Measurements from ENCODE around the gene BRSK2.

Gene BRSK2

GRCh38 chr11:1438967-1439330, 49.2 kb downstream of the BRSK2 start:
- DNase-seq = no peak

GRCh38 chr11:1439341-1439740, 49.6 kb downstream of the BRSK2 start:
- no peak for DNase-seq

DNA sequence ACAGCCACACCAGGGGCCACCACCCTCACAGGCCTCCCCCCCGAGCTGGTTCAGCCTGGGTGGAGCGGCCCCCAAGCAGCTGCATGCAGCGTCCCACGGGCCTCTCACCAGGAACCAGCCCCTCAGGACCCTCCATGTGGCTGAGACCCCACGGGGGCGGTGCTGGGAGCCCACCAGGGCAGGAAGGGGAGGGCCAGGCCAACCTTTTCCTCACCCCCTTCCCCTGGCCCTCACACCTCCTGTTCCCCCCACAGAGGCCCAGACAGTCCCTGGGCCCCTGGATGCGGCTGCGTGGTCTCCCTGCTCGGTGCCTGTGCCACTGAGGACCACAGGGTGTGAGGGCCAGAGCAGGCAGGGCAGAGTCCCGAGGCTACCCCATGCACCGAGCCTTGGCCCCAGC, 50.3 kb downstream of the BRSK2 start:
- DNase-seq = no peak

- no peak for DNase-seq
These were observed 50.8 kb downstream of the BRSK2 start for GRCh38 chr11:1440496-1440895.

- no peak for DNase-seq
These were observed 52.4 kb downstream of the BRSK2 start for GRCh38 chr11:1442163-1442562.

GRCh38 chr11:1442807-1443366, 53.2 kb downstream of the BRSK2 start:
- DNase-seq = no peak

DNA sequence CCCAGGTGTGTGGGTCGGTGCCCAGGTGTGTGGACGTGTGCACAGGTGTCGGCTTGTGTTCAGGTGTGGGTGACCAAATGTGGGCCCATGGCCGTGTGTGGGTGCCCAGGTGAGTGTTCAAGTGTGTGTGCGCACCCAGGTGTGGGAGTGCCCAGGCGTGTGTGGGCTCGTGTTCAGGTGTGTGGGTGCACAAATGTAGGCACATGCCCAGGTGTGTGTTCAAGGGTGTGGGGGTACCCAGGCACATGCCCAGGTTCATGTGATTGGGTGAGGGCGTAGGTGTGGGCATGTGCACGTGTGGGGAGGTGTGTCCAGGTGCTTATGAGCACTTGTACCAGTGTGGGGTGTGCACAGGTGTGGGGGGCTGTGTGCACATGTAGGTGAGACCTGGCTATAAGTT, 54.0 kb downstream of the BRSK2 start:
- no peak for DNase-seq

- DNase-seq = no peak
These were observed 54.6 kb downstream of the BRSK2 start for GRCh38 chr11:1444321-1444720.

DNA sequence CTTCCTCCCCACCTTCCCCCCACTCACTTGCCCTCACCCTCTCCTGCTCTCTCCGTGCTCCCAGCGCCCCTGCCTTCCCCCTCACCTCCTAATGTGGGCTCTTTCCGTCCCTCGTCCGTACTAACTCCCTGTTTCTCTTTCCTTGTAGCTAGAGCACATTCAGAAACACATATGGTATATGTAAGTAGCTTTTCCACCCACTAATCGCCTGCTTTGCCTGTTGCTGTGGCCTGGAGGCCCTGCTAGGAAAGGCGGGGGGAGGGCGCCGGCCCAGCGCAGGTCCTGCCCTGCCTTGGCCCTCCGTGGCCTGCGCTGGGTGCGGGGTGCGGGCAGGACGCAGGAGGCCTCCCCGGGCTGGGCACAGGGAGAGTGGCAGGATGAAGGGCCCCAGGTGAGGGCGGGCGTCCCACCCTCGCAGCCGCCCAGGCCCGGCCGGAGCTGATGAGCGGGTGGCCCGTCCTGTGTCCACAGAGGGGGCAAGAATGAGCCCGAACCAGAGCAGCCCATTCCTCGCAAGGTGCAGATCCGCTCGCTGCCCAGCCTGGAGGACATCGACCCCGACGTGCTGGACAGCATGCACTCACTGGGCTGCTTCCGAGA, 55.2 kb downstream of the BRSK2 start:
- DNase-seq = no peak

DNA sequence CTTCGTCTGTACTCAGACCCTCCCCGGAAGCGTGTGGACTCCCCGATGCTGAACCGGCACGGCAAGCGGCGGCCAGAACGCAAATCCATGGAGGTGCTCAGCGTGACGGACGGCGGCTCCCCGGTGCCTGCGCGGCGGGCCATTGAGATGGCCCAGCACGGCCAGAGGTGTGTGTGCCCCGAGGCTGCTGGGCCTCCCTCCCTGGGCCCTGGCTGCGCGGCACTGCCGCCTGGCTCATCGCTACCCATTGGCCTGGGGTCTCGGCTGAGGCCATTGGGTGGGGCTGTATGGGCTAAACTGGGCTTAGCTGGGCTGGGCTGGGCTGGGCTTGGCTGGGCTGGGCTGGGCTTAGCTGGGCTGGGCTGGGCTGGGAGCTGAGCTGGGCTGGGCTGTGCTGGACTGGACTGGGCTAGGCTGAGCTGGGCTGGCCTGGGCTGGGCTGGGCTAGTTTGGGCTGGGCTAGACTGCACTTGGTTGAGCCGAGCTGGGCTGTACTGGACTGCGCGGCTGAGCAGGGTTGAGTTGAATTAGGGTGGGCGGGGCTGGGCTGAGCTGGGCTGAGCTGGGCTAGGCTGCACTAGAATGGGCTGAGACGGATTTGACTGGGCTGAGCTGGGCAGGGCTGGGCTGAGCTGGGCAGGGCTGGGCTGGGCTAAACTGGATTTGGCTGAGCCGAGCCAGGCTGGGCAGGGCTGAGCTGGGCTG, 56.2 kb downstream of the BRSK2 start:
- no peak for DNase-seq

- DNase-seq = no peak
These were observed 56.9 kb downstream of the BRSK2 start for GRCh38 chr11:1446623-1447022.

GRCh38 chr11:1447845-1448825, 58.4 kb downstream of the BRSK2 start:
- no peak for DNase-seq

- no peak for DNase-seq
These were observed 59.1 kb downstream of the BRSK2 start for GRCh38 chr11:1448882-1449281.

GRCh38 chr11:1449490-1450243, 59.9 kb downstream of the BRSK2 start:
- no peak for DNase-seq

- no peak for DNase-seq
These were observed 60.7 kb downstream of the BRSK2 start for GRCh38 chr11:1450344-1450875.

- DNase-seq = no peak
These were observed 61.4 kb downstream of the BRSK2 start for GRCh38 chr11:1450949-1451710.

GRCh38 chr11:1451781-1452470, 62.2 kb downstream of the BRSK2 start:
- DNase-seq = no peak

GRCh38 chr11:1452744-1453143, 63.0 kb downstream of the BRSK2 start:
- no peak for DNase-seq

- no peak for DNase-seq
These were observed 63.9 kb downstream of the BRSK2 start for GRCh38 chr11:1453611-1454034.

- DNase-seq = no peak
These were observed 64.8 kb downstream of the BRSK2 start for GRCh38 chr11:1454576-1454975.

Data from KG1 (cell line).